Spleen (tissue), 11 donors: ENCODE results near the gene SEMA3F. TPM values are rescaled to one million over a fixed set of nuclear protein-coding genes. Genes with fewer than 3 reads are reported as not detected.
A peak's percentile ranks its signal among the peaks of the same experiment; 100 is the strongest.

Experiments used
- DNase-seq: peaks from one replicate; pipeline ENCODE4 v3.0.0-alpha.2; 2020
- H3K27ac ChIP-seq, 8 donors: fragments of 200-600 bp; sonication (generic) in 7 of 8; 1 replicate in 4 of 8; 2 replicates in 4 of 8; pipeline versions ENCODE4 v1.5.0 to v1.8.0; 2016 to 2021; ENCODE audit warnings: inconsistent platforms in 4 of 8, mild to moderate bottlenecking in 4 of 8, moderate library complexity in 1 of 8
- H3K27me3 ChIP-seq, 7 donors: fragments of 200-600 bp; sonication (generic) in 6 of 7; replicated peaks in 1 of 7; 1 replicate in 4 of 7; 2 replicates in 3 of 7; pipeline versions ENCODE4 v1.5.0 to v1.8.0; 2016 to 2021; ENCODE audit warnings: inconsistent platforms in 3 of 7, mild to moderate bottlenecking in 1 of 7
- H3K36me3 ChIP-seq, 6 donors: fragments of 200-600 bp; sonication (generic) in 5 of 6; 1 replicate in 4 of 6; 2 replicates in 2 of 6; pipeline versions ENCODE4 v1.5.0 to v1.8.0; 2016 to 2021; ENCODE audit warnings: inconsistent platforms in 2 of 6
- H3K4me1 ChIP-seq, 6 donors: fragments of 200-600 bp; sonication (generic) in 5 of 6; 1 replicate in 3 of 6; 2 replicates in 3 of 6; pipeline versions ENCODE4 v1.5.0 to v1.8.0; 2016 to 2021; ENCODE audit warnings: inconsistent platforms in 3 of 6
- H3K4me3 ChIP-seq, 8 donors: fragments of 200-600 bp; sonication (generic) in 7 of 8; 1 replicate in 4 of 8; 2 replicates in 4 of 8; pipeline versions ENCODE4 v1.5.0 to v1.8.0; 2016 to 2021; ENCODE audit warnings: inconsistent platforms in 4 of 8, mild to moderate bottlenecking in 4 of 8, moderate library complexity in 2 of 8
- H3K9me3 ChIP-seq, 8 donors: fragments of 200-600 bp; sonication (generic) in 7 of 8; 1 replicate in 4 of 8; 2 replicates in 4 of 8; pipeline versions ENCODE4 v1.5.0 to v1.8.0; 2016 to 2021; ENCODE audit warnings: inconsistent platforms in 4 of 8
- CTCF ChIP-seq, 11 experiments: fragments of 200-600 bp in 7 of 11; fragments of 450-650 bp in 4 of 11; sonication (generic) in 4 of 11; IDR thresholded peaks in 8 of 11; conservative IDR thresholded peaks in 3 of 11; 1 replicate in 7 of 11; 2 replicates in 4 of 11; pipeline versions ENCODE4 v1.4.0 to v1.8.0; 2016 to 2021; ENCODE audit warnings: antibody characterized with exemption in 11 of 11, inconsistent platforms in 4 of 11, mild to moderate bottlenecking in 1 of 11
- POLR2A ChIP-seq, 3 donors: fragments of 450-650 bp; IDR thresholded peaks; one replicate each; pipeline ENCODE4 v1.5.1; 2017; ENCODE audit warnings: antibody characterized with exemption in 3 of 3, mild to moderate bottlenecking in 1 of 3
- POLR2AphosphoS5 ChIP-seq, 3 donors: sonication (generic); formaldehyde crosslinking; IDR thresholded peaks; one replicate each; pipeline ENCODE4 v1.5.1; 2017; ENCODE audit warnings: antibody characterized with exemption in 3 of 3
- WGBS, 5 donors: extraction: QIAGEN DNeasy Blood & Tissue Kit in 3 of 5; methylation state at CpG; one replicate each; pipeline versions ENCODE4 v1.1.5 to v1.1.7; 2013 to 2018; 5-methylcytosine and 5-hydroxymethylcytosine counted together
- intact Hi-C: fragments of 100-400 bp; cut with DNase I; formaldehyde crosslinking; loops from one replicate; pipeline ENCODE4 v1.15.0; 2023; ENCODE audit warnings: low total_unique reads
- polyA plus RNA-seq, 3 donors: library from polyadenylated mRNA; stranded (reverse); fragments of 200-250 nt; gene quantifications; one replicate each; pipeline ENCODE4 v1.2.1, GENCODE V29; 2013
- total RNA-seq, 7 donors: library from RNA; depleted of rRNA in 3 of 7; stranded (reverse); fragments of >200 nt in 3 of 7; fragmentation: NEBNext Ultra II Directional in 4 of 7; extraction: Animal tissue kit (Norgen Biotek cat#: 25700) in 4 of 7; gene quantifications; one replicate each; pipeline versions ENCODE4 v1.1.0 to v1.2.1, GENCODE V29; 2016 to 2021
- donor health status: healthy with polysubstance abuse.
- donor health status: DM: no; HTN: no; CAD: no; lungs with moderate emphysema.
- donor health status: DM: no; HTN: no; CAD: no.
- donor health status: Bipolar disorder and iron deficiency.
- donor health status: healthy.
- donor health status: DM: no; HTN: no; CAD: no.
- donor health status: DM: yes; HTN: yes; CAD: no.

SEMA3F gene
- total and polyA plus RNA-seq, 10 donors = 16.9 to 205 (median 77.9) TPM

- TF ChIP-seq POLR2A (IDR thresholded peaks at IDR 0.05) (no peak), POLR2AphosphoS5 (IDR thresholded peaks at IDR 0.05) (no peak), CTCF (IDR thresholded peaks at IDR 0.05 in 8 of 11, conservative IDR thresholded peaks at IDR 0.05 in 3 of 11) (no peak)
- Histone ChIP-seq H3K4me1 (peaks cover 23 to 100% (median 80%) of the 10 kb centered on the region in 6 donors), H3K9me3 (no peaks in the 10 kb centered on the region), H3K36me3 (no peaks in the 10 kb centered on the region), H3K4me3 (peak overlapping the region in 1 of 8 donors; percentile 15), H3K27me3 (no peaks in the 10 kb centered on the region), H3K27ac (peak overlapping the region; percentile 21 to 82 (median 74))
- DNase-seq = no peak
- intact Hi-C loops = no loop called here
- 41 to 72% (median 59%) methylated on average over 6 of the region's 6 CpGs for WGBS, 5 donors
Observed at GRCh38 chr3:50166620-50167019, 11.5 kb downstream of the SEMA3F start.

- TF ChIP-seq CTCF (IDR thresholded peaks at IDR 0.05 in 8 of 11, conservative IDR thresholded peaks at IDR 0.05 in 3 of 11) (no peak), POLR2A (IDR thresholded peaks at IDR 0.05) (no peak), POLR2AphosphoS5 (IDR thresholded peaks at IDR 0.05) (peak; percentile 4 to 31 (median 27))
- no peak for DNase-seq
- Histone ChIP-seq H3K36me3 (no peaks in the 10 kb centered on the region), H3K4me1 (peaks cover 22 to 100% (median 77%) of the 10 kb centered on the region in 6 donors), H3K4me3 (peak overlapping the region in 1 of 8 donors; percentile 15), H3K9me3 (no peaks in the 10 kb centered on the region), H3K27ac (peak overlapping the region; percentile 21 to 82 (median 74)), H3K27me3 (no peaks in the 10 kb centered on the region)
- intact Hi-C loops = no loop called here
- 41 to 80% (median 65%) methylated on average over 5 to 16 of the region's 16 CpGs for WGBS, 5 donors
Observed at GRCh38 chr3:50167069-50167840, 12.1 kb downstream of the SEMA3F start.

- peak overlapping the region; percentile 21 to 82 (median 74) for H3K27ac ChIP-seq
- intact Hi-C loops = no loop called here
- no peak for DNase-seq
- 79 to 85% (median 82%) methylated on average over 7 of the region's 7 CpGs for WGBS, 5 donors
- no peak overlapping the region for H3K4me3 ChIP-seq
- no peaks in the 10 kb centered on the region for H3K27me3 ChIP-seq
- H3K9me3 ChIP-seq = no peaks in the 10 kb centered on the region
- TF ChIP-seq POLR2AphosphoS5 (IDR thresholded peaks at IDR 0.05) (no peak), POLR2A (IDR thresholded peaks at IDR 0.05) (no peak), CTCF (IDR thresholded peaks at IDR 0.05 in 8 of 11, conservative IDR thresholded peaks at IDR 0.05 in 3 of 11) (no peak)
- peaks cover 22 to 100% (median 76%) of the 10 kb centered on the region in 6 donors for H3K4me1 ChIP-seq
- no peaks in the 10 kb centered on the region for H3K36me3 ChIP-seq
Observed at GRCh38 chr3:50167841-50168209, 12.7 kb downstream of the SEMA3F start.

- Histone ChIP-seq H3K36me3 (no peaks in the 10 kb centered on the region), H3K4me3 (no peak overlapping the region), H3K27me3 (no peaks in the 10 kb centered on the region), H3K4me1 (peaks cover 22 to 100% (median 73%) of the 10 kb centered on the region in 6 donors), H3K27ac (peak overlapping the region; percentile 21 to 82 (median 74)), H3K9me3 (no peaks in the 10 kb centered on the region)
- TF ChIP-seq CTCF (IDR thresholded peaks at IDR 0.05 in 8 of 11, conservative IDR thresholded peaks at IDR 0.05 in 3 of 11) = no peak
- TF ChIP-seq POLR2AphosphoS5 (IDR thresholded peaks at IDR 0.05) = peak; percentile 61 to 75 (median 69)
- DNase-seq = peak; percentile 84
- intact Hi-C loops = no loop called here
- WGBS, 5 donors = 56 to 86% (median 67%) methylated on average over 6 to 9 of the region's 9 CpGs
Observed at GRCh38 chr3:50168388-50168787, 13.3 kb downstream of the SEMA3F start.
